Thyroid gland (tissue), 4 donors: ENCODE results near the gene DOLPP1.

Source experiments
- CTCF ChIP-seq, 6 experiments: fragments of 200-600 bp in 3 of 6; fragments of 450-650 bp in 3 of 6; sonication (generic) in 3 of 6; IDR thresholded peaks; one replicate each; pipeline ENCODE4 v1.5.1; 2016 to 2019; ENCODE audit warnings: antibody characterized with exemption in 6 of 6, mild to moderate bottlenecking in 2 of 6, inconsistent platforms in 1 of 6, moderate library complexity in 1 of 6
- POLR2A ChIP-seq, 2 donors: fragments of 450-650 bp; IDR thresholded peaks; one replicate each; pipeline ENCODE4 v1.6.1; 2017; ENCODE audit warnings: antibody characterized with exemption in 2 of 2, mild to moderate bottlenecking in 2 of 2, moderate library complexity in 1 of 2

- TF ChIP-seq CTCF (IDR thresholded peaks at IDR 0.05) (no peak), POLR2A (IDR thresholded peaks at IDR 0.05) (no peak)
These were observed 17.9 kb upstream of the DOLPP1 start for GRCh38 chr9:129063061-129063460.
